K562 (cell line): ENCODE results near the gene MED22. TPM values are rescaled to one million over a fixed set of nuclear protein-coding genes. Genes with fewer than 3 reads are reported as not detected.

Experiments used
- BDP1 ChIP-seq: IDR thresholded peaks from 3 replicates; pipeline ENCODE4 v1.6.1; 2011; ENCODE audit not compliant: insufficient read length, insufficient read depth
- CBFA2T3 ChIP-seq: fragments of 450-650 bp; IDR thresholded peaks from 2 replicates; pipeline ENCODE4 v1.6.1; 2017
- CBFB ChIP-seq: sonication (generic); formaldehyde crosslinking; IDR thresholded peaks from 2 replicates; pipeline ENCODE4 v1.4.0; 2020; ENCODE audit warnings: mild to moderate bottlenecking, missing genetic modification reagents
- CREBBP ChIP-seq: IDR thresholded peaks from one replicate; pipeline ENCODE4 v1.6.1; 2012; ENCODE audit warnings: low read depth, mild to moderate bottlenecking, control low read depth, inconsistent platforms, low read length
- CXXC5 ChIP-seq: fragments of 250-450 bp; sonication (Bioruptor Pico); IDR thresholded peaks from 2 replicates; pipeline ENCODE4 v1.8.0; 2022; ENCODE audit warnings: inconsistent platforms, mild to moderate bottlenecking, moderate library complexity
- DIDO1 ChIP-seq: fragments of 450-650 bp; IDR thresholded peaks from 2 replicates; pipeline ENCODE4 v1.6.1; 2016; ENCODE audit warnings: low read depth, missing biosample characterization, missing genetic modification characterization
- E2F8 ChIP-seq: fragments of 450-650 bp; IDR thresholded peaks from 2 replicates; pipeline ENCODE4 v1.7.1; 2018; ENCODE audit warnings: mild to moderate bottlenecking, low read depth; ENCODE audit not compliant: partially characterized antibody
- FOXA3 ChIP-seq, 2 experiments: fragments of 450-650 bp in 1 of 2; sonication (generic) in 1 of 2; formaldehyde crosslinking; IDR thresholded peaks in 1 of 2; conservative IDR thresholded peaks in 1 of 2; 2 replicates each; pipeline versions ENCODE4 v1.4.0 to v1.8.0; 2020 to 2022; ENCODE audit warnings: mild to moderate bottlenecking in 2 of 2, missing genetic modification reagents in 1 of 2
- GATAD2B ChIP-seq: fragments of 450-650 bp; IDR thresholded peaks from 2 replicates; pipeline ENCODE4 v1.6.1; 2017; ENCODE audit warnings: mild to moderate bottlenecking, borderline replicate concordance
- MECOM ChIP-seq: fragments of 250-450 bp; sonication (Bioruptor Pico); IDR thresholded peaks from 2 replicates; pipeline ENCODE4 v1.8.0; 2022; ENCODE audit warnings: inconsistent platforms
- NFXL1 ChIP-seq: fragments of 450-650 bp; formaldehyde crosslinking; IDR thresholded peaks from 2 replicates; pipeline ENCODE4 v1.4.0; 2021; ENCODE audit warnings: mild to moderate bottlenecking
- RBM39 ChIP-seq: fragments of 200-400 bp; formaldehyde crosslinking; optimal IDR thresholded peaks from 2 replicates; pipeline ENCODE3; 2018; ENCODE audit warnings: low read depth, low read length
- SOX6 ChIP-seq: fragments of 450-650 bp; IDR thresholded peaks from 2 replicates; pipeline ENCODE4 v1.6.1; 2014; ENCODE audit warnings: mild to moderate bottlenecking
- TRIM28 ChIP-seq: fragments of 450-650 bp; IDR thresholded peaks from 2 replicates; pipeline ENCODE4 v1.6.1; 2017
- XRCC3 ChIP-seq: fragments of 450-650 bp; IDR thresholded peaks from 2 replicates; pipeline ENCODE4 v1.6.1; 2017; ENCODE audit warnings: mild to moderate bottlenecking, moderate library complexity
- ZNF324 ChIP-seq: fragments of 250-450 bp; sonication (Bioruptor Pico); IDR thresholded peaks from 2 replicates; pipeline ENCODE4 v1.4.0; 2020; ENCODE audit warnings: mild to moderate bottlenecking
- ZNF347 ChIP-seq: fragments of 450-650 bp; formaldehyde crosslinking; IDR thresholded peaks from 2 replicates; pipeline ENCODE4 v1.4.0; 2020; ENCODE audit warnings: low read depth, mild to moderate bottlenecking, moderate library complexity
- ZNF75A ChIP-seq: fragments of 450-650 bp; formaldehyde crosslinking; IDR thresholded peaks from 2 replicates; pipeline ENCODE4 v1.4.0; 2020; ENCODE audit warnings: mild to moderate bottlenecking
- ZNF79 ChIP-seq: fragments of 250-450 bp; sonication (Bioruptor Pico); IDR thresholded peaks from 2 replicates; pipeline ENCODE4 v1.4.0; 2020; ENCODE audit warnings: low read depth, mild to moderate bottlenecking, moderate library complexity
- polyA plus RNA-seq, 8 experiments: library from polyadenylated mRNA; depleted of rRNA in 4 of 8; stranded (reverse) in 5 of 8; unstranded in 3 of 8; fragments of >200 nt; fragmentation: Nextera tagmentation in 2 of 8; fragmentation: Illumina TruSeq in 1 of 8; extraction: Ambion mirVana in 2 of 8; extraction: Trizol in 1 of 8; gene quantifications; 2 replicates each; pipeline versions ENCODE4 v1.2.1 to v1.2.3, GENCODE V29; 2011 to 2014; ENCODE audit warnings: inconsistent platforms in 1 of 8, missing spikeins in 1 of 8
- total RNA-seq, 7 experiments: library from RNA; depleted of rRNA in 6 of 7; stranded (reverse); fragments of >200 nt in 6 of 7; fragmentation: Illumina TruSeq in 2 of 7; extraction: Trizol in 2 of 7; gene quantifications; 2 replicates each; pipeline versions ENCODE4 v1.2.1 to v1.2.3, GENCODE V29; 2011 to 2021; ENCODE audit warnings: low replicate concordance in 1 of 7
- TF ChIP-seq, protein P1 (sequence below): sonication (generic); formaldehyde crosslinking; IDR thresholded peaks from 2 replicates; pipeline ENCODE4 v1.8.0; 2022; ENCODE audit warnings: mild to moderate bottlenecking, missing genetic modification reagents
- TF ChIP-seq, protein P2 (sequence below), 2 experiments: fragments of 200-800 bp in 1 of 2; sonication (Bioruptor generic) in 1 of 2; sonication (generic) in 1 of 2; formaldehyde crosslinking in 1 of 2; IDR thresholded peaks in 1 of 2; conservative IDR thresholded peaks in 1 of 2; 2 replicates each; pipeline versions ENCODE4 v1.5.0 to v1.6.1; 2016 to 2020; ENCODE audit warnings: missing compliant biosample characterization in 1 of 2, missing genetic modification characterization in 1 of 2, missing genetic modification reagents in 1 of 2
- TF ChIP-seq, protein P3 (sequence below): fragments of 450-650 bp; IDR thresholded peaks from 2 replicates; pipeline ENCODE4 v1.6.1; 2016; ENCODE audit warnings: borderline replicate concordance

MED22 gene
- total and polyA plus RNA-seq, 9 of the 15 experiments (the other 6 are each of a cell fraction or from before 2014, with no cell fraction given): 0.73 to 35.6 (median 22.3) TPM

GRCh38 chr9:133375724-133376654 lies 28.1 kb upstream of the MED22 start, which contains the start of the genes STKLD1 and SURF4 (continued):
- TF ChIP-seq, protein P1, sequence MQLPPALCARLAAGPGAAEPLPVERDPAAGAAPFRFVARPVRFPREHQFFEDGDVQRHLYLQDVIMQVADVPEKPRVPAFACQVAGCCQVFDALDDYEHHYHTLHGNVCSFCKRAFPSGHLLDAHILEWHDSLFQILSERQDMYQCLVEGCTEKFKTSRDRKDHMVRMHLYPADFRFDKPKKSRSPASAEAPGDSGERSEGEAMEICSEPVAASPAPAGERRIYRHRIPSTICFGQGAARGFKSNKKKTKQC (CRISPR knock-in tag): peak; percentile 94
- no peak for TF ChIP-seq NFXL1 (CRISPR knock-in tag)
- peak; percentile 97 for TF ChIP-seq CXXC5 (CRISPR knock-in tag)
- peak in 1 of 2 experiments; percentile 78; a peak in 1 of 4 replicates for TF ChIP-seq FOXA3 (CRISPR knock-in tag; conservative IDR thresholded peaks at IDR 0.05 in 1 of 2, IDR thresholded peaks at IDR 0.05 in 1 of 2)
- TF ChIP-seq DIDO1 (tag): no peak
- TF ChIP-seq E2F8: no peak
- TF ChIP-seq CREBBP: no peak
- no peak for TF ChIP-seq TRIM28
- TF ChIP-seq BDP1: no peak
- no peak for TF ChIP-seq ZNF324
- TF ChIP-seq CBFB (CRISPR knock-in tag): no peak
- TF ChIP-seq, protein P2, sequence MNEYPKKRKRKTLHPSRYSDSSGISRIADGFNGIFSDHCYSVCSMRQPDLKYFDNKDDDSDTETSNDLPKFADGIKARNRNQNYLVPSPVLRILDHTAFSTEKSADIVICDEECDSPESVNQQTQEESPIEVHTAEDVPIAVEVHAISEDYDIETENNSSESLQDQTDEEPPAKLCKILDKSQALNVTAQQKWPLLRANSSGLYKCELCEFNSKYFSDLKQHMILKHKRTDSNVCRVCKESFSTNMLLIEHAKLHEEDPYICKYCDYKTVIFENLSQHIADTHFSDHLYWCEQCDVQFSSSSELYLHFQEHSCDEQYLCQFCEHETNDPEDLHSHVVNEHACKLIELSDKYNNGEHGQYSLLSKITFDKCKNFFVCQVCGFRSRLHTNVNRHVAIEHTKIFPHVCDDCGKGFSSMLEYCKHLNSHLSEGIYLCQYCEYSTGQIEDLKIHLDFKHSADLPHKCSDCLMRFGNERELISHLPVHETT (CRISPR knock-in tag; conservative IDR thresholded peaks at IDR 0.05 in 1 of 2, IDR thresholded peaks at IDR 0.05 in 1 of 2): peak; percentile 12 to 71; a peak in 3 of 4 replicates
- TF ChIP-seq XRCC3: no peak
- TF ChIP-seq GATAD2B: peak; percentile 76
- no peak for TF ChIP-seq RBM39
- TF ChIP-seq, protein P3, sequence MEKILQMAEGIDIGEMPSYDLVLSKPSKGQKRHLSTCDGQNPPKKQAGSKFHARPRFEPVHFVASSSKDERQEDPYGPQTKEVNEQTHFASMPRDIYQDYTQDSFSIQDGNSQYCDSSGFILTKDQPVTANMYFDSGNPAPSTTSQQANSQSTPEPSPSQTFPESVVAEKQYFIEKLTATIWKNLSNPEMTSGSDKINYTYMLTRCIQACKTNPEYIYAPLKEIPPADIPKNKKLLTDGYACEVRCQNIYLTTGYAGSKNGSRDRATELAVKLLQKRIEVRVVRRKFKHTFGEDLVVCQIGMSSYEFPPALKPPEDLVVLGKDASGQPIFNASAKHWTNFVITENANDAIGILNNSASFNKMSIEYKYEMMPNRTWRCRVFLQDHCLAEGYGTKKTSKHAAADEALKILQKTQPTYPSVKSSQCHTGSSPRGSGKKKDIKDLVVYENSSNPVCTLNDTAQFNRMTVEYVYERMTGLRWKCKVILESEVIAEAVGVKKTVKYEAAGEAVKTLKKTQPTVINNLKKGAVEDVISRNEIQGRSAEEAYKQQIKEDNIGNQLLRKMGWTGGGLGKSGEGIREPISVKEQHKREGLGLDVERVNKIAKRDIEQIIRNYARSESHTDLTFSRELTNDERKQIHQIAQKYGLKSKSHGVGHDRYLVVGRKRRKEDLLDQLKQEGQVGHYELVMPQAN: 0 out of 2 replicates have a peak, but pooled peaks have one; percentile 18
- TF ChIP-seq MECOM (CRISPR knock-in tag): no peak
- no peak for TF ChIP-seq ZNF75A (CRISPR knock-in tag)
- no peak for TF ChIP-seq ZNF79 (CRISPR knock-in tag)
- TF ChIP-seq CBFA2T3: no peak
- no peak for TF ChIP-seq ZNF347 (CRISPR knock-in tag)
- TF ChIP-seq SOX6: peak; percentile 51; the same call in 1 of the 2 replicates
